Testis (tissue), 3 donors: Measurements from ENCODE around the gene CORIN. TPM values are rescaled to one million over a fixed set of nuclear protein-coding genes. Genes with fewer than 3 reads are reported as not detected.

Experiments
- DNase-seq: peaks from one replicate; pipeline ENCODE4 v3.0.0-alpha.2; 2019
- H3K27ac ChIP-seq, 2 donors: fragments of 200-600 bp; sonication (generic); one replicate each; pipeline ENCODE4 v1.5.1; 2019
- H3K27me3 ChIP-seq: fragments of 200-600 bp; sonication (generic); one replicate; pipeline ENCODE4 v1.5.1; 2019
- H3K36me3 ChIP-seq: fragments of 200-600 bp; sonication (generic); one replicate; pipeline ENCODE4 v1.5.1; 2017; ENCODE audit warnings: low read depth; ENCODE audit errors: missing control alignments
- H3K4me1 ChIP-seq: fragments of 200-600 bp; sonication (generic); one replicate; pipeline ENCODE4 v1.5.1; 2019
- H3K4me3 ChIP-seq, 2 donors: fragments of 200-600 bp; sonication (generic); one replicate each; pipeline ENCODE4 v1.5.1; 2017 to 2019
- H3K9me3 ChIP-seq: fragments of 200-600 bp; sonication (generic); one replicate; pipeline ENCODE4 v1.5.1; 2017
- POLR2A ChIP-seq: fragments of 450-650 bp; IDR thresholded peaks from one replicate; pipeline ENCODE4 v1.6.1; 2017; ENCODE audit warnings: antibody characterized with exemption, mild to moderate bottlenecking, moderate library complexity
- WGBS, 2 donors: methylation state at CpG; one replicate each; pipeline ENCODE4 v1.1.5; 2018; 5-methylcytosine and 5-hydroxymethylcytosine counted together
- intact Hi-C: fragments of 100-400 bp; cut with DNase I; formaldehyde crosslinking; loops from one replicate; pipeline ENCODE4 v1.15.1; 2023; ENCODE audit warnings: low total_unique reads
- polyA plus RNA-seq: library from polyadenylated mRNA; stranded (reverse); fragments of 350-450 nt; fragmentation: Illumina TruSeq; extraction: RNeasy Lipid Tissue Mini Kit (QIAGEN cat#74804); gene quantifications from one replicate; pipeline ENCODE4 v1.2.3, GENCODE V29; 2014; ENCODE audit warnings: low read depth, low replicate concordance; ENCODE audit not compliant: insufficient read depth
- total RNA-seq, 2 donors: library from RNA; depleted of rRNA; stranded (reverse); fragments of >200 nt; gene quantifications; one replicate each; pipeline ENCODE4 v1.2.3, GENCODE V29; 2016
- TF ChIP-seq, protein P1 (sequence below), 3 experiments: fragments of 450-650 bp in 2 of 3; fragments of 200-600 bp in 1 of 3; sonication (generic) in 1 of 3; IDR thresholded peaks; one replicate each; pipeline ENCODE4 v1.5.1; 2016 to 2019; ENCODE audit warnings: antibody characterized with exemption in 3 of 3, mild to moderate bottlenecking in 2 of 3, moderate library complexity in 1 of 3

The CORIN gene
- total and polyA plus RNA-seq, 3 donors from 2014 or later: 4.6 to 6.1 (median 4.7) TPM

DNA sequence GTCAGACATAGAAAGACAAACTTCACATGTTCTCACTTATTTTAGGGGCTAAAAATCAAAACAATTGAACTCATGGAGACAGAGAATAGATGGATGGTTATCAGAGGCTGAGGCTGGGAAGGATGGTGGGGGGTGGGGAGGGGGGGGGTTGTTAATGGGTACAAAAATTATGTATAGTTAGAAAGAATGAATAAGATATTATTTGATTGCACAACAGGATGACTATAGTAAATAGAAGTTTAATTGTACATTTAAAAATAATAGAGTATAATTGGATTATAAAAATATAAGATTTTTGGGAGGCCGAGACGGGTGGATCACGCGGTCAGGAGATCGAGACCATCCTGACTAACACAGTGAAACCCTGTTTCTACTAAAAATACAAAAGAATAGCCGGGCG is 33.3 kb downstream of the CORIN start:
- DNase-seq: no peak
- Histone ChIP-seq H3K27me3 (no peaks in the 10 kb centered on the region), H3K9me3 (no peaks in the 10 kb centered on the region), H3K27ac (no peak overlapping the region), H3K36me3 (no peaks in the 10 kb centered on the region), H3K4me1 (no peaks in the 10 kb centered on the region), H3K4me3 (no peak overlapping the region)
- 87 to 95% methylated on average over 7 of the region's 7 CpGs for WGBS, 2 donors
- TF ChIP-seq, protein P1, sequence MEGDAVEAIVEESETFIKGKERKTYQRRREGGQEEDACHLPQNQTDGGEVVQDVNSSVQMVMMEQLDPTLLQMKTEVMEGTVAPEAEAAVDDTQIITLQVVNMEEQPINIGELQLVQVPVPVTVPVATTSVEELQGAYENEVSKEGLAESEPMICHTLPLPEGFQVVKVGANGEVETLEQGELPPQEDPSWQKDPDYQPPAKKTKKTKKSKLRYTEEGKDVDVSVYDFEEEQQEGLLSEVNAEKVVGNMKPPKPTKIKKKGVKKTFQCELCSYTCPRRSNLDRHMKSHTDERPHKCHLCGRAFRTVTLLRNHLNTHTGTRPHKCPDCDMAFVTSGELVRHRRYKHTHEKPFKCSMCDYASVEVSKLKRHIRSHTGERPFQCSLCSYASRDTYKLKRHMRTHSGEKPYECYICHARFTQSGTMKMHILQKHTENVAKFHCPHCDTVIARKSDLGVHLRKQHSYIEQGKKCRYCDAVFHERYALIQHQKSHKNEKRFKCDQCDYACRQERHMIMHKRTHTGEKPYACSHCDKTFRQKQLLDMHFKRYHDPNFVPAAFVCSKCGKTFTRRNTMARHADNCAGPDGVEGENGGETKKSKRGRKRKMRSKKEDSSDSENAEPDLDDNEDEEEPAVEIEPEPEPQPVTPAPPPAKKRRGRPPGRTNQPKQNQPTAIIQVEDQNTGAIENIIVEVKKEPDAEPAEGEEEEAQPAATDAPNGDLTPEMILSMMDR (IDR thresholded peaks at IDR 0.05): no peak
- TF ChIP-seq POLR2A: no peak
- intact Hi-C loops: no loop called here

DNA sequence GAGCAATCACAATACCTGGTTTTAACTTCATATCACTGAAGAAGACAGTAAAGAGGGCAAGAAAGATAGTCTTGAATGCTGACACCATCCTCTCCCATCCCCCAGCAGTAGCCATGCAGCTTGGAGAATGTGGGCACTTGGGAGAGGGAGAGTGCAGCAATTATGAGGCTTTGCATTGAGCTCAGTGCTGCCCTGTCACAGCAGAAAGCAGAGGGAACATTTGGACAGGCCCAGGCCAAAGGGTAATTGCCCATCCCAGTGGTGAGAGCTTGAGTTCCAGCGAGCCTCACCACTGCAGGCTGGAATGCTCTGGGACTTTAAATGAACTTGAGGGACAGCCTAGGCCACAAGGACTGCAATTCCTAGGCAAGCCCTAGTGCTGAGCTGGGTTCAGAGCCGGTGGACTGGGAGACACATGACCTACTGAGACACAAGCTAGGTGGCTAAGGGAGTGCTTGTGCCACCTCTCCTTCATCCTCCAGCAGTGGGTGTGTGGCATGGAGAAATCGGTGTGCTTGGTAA is 36.3 kb downstream of the CORIN start:
- no peak for DNase-seq
- Histone ChIP-seq H3K36me3 (no peaks in the 10 kb centered on the region), H3K27ac (no peak overlapping the region), H3K4me3 (no peak overlapping the region), H3K4me1 (no peaks in the 10 kb centered on the region), H3K27me3 (no peaks in the 10 kb centered on the region), H3K9me3 (no peaks in the 10 kb centered on the region)
- TF ChIP-seq, protein P1 (IDR thresholded peaks at IDR 0.05): no peak
- no peak for TF ChIP-seq POLR2A
- 82 to 94% methylated on average over 3 of the region's 3 CpGs for WGBS, 2 donors
- intact Hi-C loops: no loop called here

DNA sequence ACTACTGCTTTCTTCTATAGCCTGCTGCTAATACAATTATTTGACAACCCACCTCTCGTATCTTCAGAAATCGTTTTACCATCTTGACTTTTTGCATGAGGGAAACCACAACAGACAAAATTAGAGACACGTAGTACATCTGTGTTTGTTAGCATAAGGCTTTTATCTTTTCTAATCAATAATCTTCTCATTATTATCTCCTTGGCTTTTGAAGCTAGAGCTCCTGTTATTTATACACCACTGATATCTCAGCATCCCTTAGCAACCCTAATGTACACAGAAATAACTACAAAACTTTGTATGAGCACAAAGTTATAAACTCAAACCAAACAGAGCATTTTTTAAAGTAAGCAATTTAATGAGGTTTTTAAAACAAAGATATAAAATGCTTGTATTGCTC is 39.7 kb downstream of the CORIN start:
- no peaks in the 10 kb centered on the region for H3K27me3 ChIP-seq
- H3K36me3 ChIP-seq: no peaks in the 10 kb centered on the region
- intact Hi-C loops: no loop called here
- H3K4me1 ChIP-seq: no peaks in the 10 kb centered on the region
- no peak overlapping the region for H3K4me3 ChIP-seq
- H3K9me3 ChIP-seq: no peaks in the 10 kb centered on the region
- no peak for DNase-seq
- TF ChIP-seq, protein P1 (IDR thresholded peaks at IDR 0.05): no peak
- no peak for TF ChIP-seq POLR2A
- 65 to 73% methylated on average over 3 of the region's 3 CpGs for WGBS, 2 donors
- no peak overlapping the region for H3K27ac ChIP-seq

DNA sequence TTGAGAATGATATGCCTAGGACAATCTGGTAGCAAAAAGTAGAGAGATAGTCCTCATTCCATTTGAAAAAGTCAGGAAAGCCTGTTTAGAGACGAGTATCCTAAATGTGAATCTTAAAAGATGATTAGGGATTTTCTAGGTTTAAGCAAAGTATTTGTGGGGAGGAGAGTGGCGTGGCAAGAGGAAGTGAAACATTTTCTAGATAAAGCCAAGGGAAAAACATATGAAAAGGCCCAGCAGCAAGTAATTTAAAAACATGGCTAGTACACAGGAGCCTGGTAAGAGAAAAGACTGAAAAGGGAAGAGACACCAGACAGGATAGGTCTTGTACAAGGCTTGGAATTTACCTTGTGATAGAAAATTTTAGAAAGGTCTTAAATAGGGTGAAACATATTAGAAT is 45.9 kb downstream of the CORIN start:
- Histone ChIP-seq H3K27me3 (no peaks in the 10 kb centered on the region), H3K36me3 (no peaks in the 10 kb centered on the region), H3K27ac (no peak overlapping the region), H3K4me1 (no peaks in the 10 kb centered on the region), H3K4me3 (no peak overlapping the region), H3K9me3 (no peaks in the 10 kb centered on the region)
- DNase-seq: no peak
- no peak for TF ChIP-seq POLR2A
- TF ChIP-seq, protein P1 (IDR thresholded peaks at IDR 0.05): no peak
- intact Hi-C loops: no loop called here
- WGBS, 2 donors: 73 to 78% methylated on average over 2 of the region's 2 CpGs

DNA sequence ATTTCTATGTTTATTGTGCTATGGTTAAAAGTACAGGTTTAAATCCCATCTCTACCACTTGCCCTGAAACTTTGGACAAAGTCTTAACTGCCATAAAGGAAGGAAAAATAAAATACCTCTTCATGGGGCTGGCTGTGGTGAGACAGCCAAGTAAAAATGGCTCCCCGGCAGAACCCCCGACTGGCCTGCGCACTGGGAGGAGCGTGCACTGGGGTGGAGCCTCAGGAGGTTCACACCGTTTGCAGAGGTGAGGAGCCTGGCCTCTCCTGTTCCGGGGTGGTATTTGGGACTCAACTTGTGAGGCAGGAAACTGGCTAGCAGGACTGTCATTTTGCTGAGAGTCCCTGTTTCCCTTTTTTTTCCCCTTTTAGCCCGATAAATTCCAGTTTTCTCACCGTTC is 47.8 kb downstream of the CORIN start:
- Histone ChIP-seq H3K27ac (no peak overlapping the region), H3K36me3 (no peaks in the 10 kb centered on the region), H3K27me3 (no peaks in the 10 kb centered on the region), H3K4me1 (no peaks in the 10 kb centered on the region), H3K9me3 (no peaks in the 10 kb centered on the region), H3K4me3 (peak overlapping the region; percentile 10 to 21)
- no peak for TF ChIP-seq POLR2A
- TF ChIP-seq, protein P1 (IDR thresholded peaks at IDR 0.05): no peak
- intact Hi-C loops: no loop called here
- peak; percentile 45 for DNase-seq
- WGBS, 2 donors: 41 to 76% methylated on average over 8 of the region's 8 CpGs
